NCI-H2029 (cell line): ENCODE results near the gene BANP.
A peak's percentile ranks its signal among the peaks of the same experiment; 100 is the strongest.
"Not testable (repeated sequence)": the region's sequence is repeated elsewhere in the genome, so short reads cannot be mapped to it uniquely, and the experiment has no call there.

Experiments
- DNase-seq: peaks from one replicate; lab custom pipeline; 2025; lab: John Stamatoyannopoulos, UW

BANP gene

DNA sequence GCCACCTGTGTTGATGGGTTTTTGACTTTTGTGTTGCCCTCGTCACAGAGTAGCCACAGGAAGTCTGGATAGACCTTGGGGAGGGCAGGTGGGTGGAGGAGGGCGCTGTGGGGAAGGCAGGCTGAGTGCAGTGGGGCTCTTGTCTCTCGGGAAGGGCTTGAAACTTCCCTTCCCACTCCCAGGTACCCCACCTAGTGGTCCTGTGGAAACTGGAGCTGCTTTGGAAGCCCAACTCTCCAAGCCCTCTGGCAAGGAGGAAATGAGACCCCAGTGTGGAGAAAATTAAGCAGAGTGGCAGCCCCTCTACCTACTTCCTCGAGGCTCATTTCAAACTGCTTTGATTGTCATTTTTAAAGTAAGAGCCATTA is 24.1 kb upstream of the BANP start:
- no peak for DNase-seq

DNA sequence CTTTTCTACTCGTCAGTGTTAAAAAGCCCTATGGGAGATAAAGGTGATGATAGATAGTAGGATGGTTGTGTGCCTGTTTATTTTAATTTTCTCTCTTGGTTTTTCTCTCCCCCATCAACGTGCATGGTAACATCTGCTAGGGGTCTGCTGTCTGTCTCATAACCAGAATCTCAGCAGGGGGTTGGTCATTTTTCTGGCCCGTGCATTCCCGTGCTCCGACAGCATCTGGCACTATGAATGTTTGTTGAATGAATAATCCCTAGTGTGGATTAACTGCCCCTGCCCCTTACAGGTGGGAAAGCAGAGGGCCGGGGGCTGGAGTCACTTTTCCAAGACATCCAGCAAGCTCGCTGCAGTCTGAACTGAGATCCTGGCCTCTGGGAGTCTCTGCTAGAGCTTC is 21.2 kb upstream of the BANP start:
- no peak for DNase-seq

GRCh38 chr16:87930456-87930855 is 20.8 kb upstream of the BANP start:
- no peak for DNase-seq

DNA sequence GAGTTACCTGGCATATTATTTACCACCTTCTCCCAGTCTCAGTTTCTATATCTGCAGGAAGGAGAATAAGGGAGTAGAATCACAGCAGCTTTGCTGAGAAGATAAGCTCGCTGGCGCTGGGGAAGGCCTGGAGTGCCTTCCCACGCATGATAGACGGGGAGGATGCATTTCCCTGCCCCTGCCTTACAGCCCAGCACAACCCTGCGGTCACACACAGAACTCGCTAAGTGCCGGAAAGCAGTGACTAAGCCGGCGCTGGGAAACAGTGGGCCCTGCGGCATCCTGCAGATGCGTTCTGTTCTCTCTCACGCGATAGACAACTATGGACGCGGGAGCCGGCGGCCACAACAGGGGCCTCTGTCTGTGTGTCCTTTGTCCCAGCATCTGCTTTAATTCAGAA is 19.7 kb upstream of the BANP start:
- no peak for DNase-seq

DNA sequence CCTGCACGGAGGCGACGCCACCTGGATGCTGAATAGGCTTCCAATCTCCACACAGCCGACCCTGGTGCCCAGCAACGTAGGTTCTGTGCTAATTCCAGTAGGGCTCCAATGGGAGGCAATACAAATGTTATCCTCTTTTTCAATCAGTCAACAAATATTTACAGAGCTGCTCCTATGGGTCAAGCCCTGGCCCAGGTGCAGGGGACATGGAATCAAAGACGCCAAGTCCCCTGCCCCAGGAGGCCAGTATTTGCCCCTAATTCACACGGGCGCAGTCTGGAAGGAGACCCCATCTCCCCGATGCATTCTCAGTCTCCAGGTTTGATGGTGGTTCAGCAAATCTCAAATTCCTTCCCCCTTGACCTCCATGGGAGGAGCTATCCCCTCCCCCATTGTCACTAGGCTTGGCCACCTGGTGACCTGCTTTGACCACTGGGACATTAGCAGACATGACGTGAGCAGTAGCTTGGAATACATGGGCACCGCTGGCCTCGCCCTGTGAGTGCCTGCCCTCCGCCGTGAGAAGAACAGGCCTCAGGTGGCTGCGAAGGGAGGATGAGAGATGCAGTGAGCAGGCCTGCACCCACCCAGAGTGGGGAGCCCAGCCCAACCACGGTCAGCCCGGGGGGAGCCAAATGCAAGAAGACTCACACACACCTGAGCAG is 18.6 kb upstream of the BANP start:
- DNase-seq, result not testable (repeated sequence)

- no peak for DNase-seq
Measured at GRCh38 chr16:87933140-87933495, 18.1 kb upstream of the BANP start.

GRCh38 chr16:87934752-87935425 is 16.3 kb upstream of the BANP start:
- not testable (repeated sequence) for DNase-seq

GRCh38 chr16:87936016-87936374 is 15.2 kb upstream of the BANP start:
- not testable (repeated sequence) for DNase-seq

- DNase-seq, result no peak
Measured at GRCh38 chr16:87936375-87937230, 14.6 kb upstream of the BANP start, which contains the start of gene CA5A. TSS of gene CA5A (minus strand) at chr16:87936529. CDS start at chr16:87936450, 79 bp downstream.

GRCh38 chr16:87937231-87937542 is 14.0 kb upstream of the BANP start:
- DNase-seq, result not testable (repeated sequence)

- DNase-seq, result no peak
Measured at GRCh38 chr16:87938412-87938949, 12.8 kb upstream of the BANP start.

DNA sequence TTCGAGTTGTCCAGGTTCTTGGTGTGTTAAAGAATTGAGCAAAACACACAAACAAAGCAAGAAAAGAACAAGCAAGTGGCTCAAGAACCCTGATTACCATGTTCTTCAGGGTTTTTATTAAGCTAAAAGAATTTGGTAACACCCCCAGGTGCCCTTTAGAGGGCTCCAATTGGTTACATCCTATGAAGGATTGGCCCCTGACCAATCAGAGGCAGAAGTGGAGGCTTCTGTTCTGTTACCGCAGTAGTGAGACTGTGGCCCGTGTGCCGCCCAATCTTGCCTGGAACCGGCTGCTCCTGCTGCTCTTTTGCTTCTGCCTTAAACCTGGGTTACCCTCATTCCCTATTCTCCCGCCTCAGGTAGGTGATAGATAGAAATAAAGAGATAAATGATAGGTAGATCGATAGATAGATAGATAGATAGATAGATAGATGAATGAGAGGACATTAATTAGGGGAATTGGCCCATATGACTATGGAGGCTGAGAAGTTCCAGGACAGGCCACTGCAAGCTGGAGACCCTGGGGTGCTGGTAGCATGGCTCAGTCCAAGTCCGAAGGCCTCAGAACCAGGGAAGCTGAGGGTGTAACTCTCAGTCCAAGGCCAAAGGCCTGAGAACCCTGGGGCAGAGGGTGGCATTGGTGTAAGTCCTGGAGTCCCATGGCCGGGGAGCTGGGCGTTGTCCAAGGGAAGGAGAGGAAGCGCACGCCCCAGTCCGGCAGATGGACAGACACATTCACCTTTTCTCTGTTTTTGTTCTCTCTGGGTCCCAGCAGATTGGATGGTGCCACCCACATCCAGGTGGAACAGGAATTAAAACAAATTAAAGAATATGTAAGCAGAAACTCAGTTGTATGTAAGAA is 11.4 kb upstream of the BANP start:
- DNase-seq, result no peak

- DNase-seq, result no peak
Measured at GRCh38 chr16:87942680-87943079, 8.6 kb upstream of the BANP start.

DNA sequence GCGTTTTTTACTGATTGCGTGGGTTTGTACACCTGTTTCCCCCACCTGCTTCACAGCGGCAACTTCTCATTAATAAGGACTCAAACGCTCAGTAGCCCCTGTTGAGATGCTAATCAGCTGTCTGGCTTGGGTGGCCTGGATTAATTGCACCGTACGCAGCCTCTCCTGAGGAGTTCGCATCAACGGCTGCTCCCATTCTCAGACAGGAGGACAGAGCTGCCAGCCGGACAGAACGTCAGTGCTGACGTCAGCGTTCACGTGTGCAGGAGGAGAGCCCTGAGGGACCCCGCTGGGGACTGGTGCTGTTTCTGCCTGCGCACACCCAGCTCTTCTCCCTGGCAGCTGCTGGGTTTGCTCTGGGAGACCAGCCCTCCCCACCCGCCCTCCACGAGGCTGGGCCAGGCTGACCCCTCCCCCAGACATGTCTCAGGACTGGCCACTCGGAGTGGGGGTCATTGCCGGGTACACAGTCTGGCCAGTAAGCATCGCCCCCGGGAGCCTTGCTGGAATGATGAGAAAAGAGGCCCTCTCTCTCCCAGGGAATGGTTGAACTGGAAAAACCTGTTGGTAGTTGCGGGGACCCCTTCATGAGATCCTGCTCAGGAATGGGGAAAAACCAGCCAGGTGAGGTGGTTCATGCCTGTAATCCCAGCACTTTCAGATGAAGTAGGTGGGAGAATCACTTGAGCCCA is 5.7 kb upstream of the BANP start:
- no peak for DNase-seq

DNA sequence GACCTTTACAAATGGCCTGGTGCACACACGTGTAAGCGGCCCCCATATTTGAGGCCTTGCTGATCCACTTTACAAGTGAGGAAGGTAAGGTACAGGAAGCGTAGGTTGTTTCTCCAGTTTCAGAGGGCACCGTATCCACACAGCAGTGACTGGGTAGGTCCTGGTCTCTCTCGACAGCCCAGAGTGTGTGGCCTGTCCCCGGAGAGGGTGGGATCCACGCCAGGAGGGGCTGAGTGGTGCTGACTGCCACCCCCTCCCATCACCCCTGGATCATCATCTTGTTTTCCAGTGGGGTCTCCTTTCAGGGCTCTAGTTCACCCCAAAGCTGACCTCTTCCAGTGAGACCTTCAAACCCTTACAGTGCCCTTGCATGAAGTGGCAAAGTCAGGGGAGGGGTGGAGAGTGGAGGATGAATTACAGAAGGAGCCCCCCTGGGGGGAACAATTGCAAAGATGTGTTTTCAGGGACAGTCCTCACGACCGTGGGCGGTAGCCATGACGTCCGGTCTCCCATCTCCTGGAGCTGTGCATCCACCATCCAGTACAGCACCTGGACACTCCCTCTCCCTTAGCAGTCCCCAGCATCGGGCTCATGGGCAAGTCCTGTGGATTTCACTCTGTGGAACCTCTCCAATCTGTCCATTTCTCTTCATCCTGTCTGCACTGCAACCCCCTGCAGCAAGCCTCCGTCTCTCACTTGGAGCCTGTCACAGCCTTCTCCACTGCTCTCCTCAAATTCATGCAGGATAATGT is 4.5 kb upstream of the BANP start:
- DNase-seq, result no peak

DNA sequence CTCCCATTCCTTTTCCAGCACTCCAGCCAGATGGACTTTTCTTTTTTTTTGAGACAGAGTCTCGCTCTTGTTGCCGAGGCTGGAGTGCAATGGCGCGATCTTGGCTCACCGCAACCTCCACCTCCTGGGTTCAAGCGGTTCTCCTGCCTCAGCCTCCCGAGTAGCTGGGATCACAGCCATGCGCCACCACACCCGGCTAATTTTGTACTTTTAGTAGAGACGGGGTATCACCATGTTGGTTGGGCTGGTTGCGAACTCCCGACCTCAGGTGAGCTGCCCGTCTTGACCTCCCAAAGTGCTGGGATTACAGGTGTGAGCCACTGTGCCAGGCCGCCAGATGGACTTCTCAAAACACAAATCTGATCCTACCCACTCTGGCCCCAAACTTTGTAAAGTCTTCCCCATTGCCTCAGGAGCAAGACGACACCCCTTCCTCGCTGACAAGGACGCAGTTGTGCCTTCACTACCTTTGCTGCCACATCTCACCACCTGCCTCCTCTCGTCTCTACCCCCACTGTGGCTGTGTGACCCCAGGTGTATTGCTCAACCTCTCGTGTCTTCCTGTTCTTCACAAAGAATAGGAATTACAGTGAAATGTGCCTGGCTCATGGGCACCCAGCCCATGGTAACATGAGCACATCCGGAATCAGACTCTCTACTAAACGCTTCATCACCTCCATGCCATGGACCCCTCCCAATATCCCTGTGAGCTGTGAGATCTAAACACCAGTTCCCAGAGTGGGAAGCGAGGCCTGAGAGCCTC is 3.7 kb upstream of the BANP start:
- peak; percentile 26 for DNase-seq

DNA sequence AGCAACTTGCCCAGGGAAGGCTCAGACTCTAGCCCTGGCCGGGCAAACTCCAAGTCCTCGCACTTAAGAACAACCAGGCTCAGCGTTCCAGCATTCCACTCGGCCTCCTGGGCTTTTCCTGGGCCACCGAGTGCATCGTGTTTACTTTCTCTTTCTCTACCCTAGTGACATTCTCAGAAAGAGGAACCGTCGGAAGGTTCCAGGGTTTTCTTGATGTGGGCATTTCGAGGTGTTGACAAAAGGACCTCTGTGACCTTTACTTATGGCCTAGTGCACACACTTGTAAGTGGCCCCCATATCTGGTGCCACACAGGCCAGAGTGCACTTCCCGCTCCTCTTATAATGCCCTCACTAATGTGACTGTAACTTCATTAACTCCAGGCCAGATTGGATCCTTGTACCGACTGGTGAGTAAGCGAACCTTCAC is 3.1 kb upstream of the BANP start:
- no peak for DNase-seq

- DNase-seq, result no peak
Measured at GRCh38 chr16:87948735-87949070, 2.5 kb upstream of the BANP start.

DNA sequence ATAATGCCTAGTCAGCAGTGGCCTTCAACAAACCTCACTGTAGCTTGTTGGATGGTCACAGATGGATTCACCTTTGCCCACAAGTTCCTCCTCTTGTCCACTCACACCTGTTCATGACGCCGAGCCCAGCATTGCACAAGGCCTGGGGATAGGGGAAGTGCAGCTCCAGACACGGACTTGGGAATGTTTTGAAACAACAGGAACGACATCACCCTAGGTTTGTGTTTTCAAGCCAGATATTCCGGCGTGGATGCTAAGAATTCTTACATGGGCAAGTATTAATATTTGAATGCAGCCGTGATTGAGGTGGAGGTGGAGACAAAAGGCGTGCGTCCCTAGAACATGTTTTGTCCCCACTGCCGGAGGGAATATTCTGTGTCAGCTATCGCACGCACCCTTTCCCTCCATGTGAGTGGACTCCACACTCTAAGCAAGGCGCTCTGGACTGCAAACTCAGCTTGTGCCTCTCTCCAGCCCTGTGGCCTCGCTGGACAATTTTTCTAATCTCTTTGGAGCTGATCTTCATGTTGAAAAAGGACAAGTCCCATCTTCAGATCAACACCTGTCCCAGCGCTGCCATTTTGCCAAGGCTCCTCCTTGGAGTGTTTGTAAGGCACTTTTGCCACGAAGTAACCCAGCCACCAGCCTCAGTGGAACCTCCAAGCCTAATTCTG is 2.0 kb upstream of the BANP start:
- no peak for DNase-seq
